HG02970 (cell line): ENCODE data around the gene MROH9.

ENCODE experiments used
- ATAC-seq: cut with Tn5 transposase; IDR thresholded peaks from one replicate; pipeline ENCODE4 v1.9.1; 2021; ENCODE audit warnings: mild to moderate bottlenecking, moderate library complexity, moderate number of reproducible peaks; ENCODE audit not compliant: unreplicated experiment, low FRiP score

The MROH9 gene

DNA sequence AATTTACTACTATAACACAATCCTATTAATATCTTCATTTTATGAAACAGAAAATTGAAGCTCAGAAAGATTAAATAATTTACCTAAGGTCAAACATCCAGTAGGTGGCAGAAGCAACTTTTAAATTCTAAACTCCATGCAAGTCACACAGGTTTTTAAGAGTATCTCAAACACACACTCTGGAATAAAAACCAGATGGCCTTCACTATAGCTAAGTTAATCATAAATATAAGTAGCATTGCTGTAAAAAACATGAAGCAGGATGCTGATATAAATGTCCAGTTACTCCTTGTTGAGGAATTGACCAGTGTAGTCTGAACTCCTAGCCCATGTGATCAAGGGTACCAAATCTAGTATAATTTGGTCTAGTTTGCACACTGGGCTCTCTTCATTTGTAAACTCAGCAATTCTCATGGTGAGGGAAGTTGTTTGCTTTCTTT is 146.0 kb downstream of the MROH9 start:
- ATAC-seq: no peak

DNA sequence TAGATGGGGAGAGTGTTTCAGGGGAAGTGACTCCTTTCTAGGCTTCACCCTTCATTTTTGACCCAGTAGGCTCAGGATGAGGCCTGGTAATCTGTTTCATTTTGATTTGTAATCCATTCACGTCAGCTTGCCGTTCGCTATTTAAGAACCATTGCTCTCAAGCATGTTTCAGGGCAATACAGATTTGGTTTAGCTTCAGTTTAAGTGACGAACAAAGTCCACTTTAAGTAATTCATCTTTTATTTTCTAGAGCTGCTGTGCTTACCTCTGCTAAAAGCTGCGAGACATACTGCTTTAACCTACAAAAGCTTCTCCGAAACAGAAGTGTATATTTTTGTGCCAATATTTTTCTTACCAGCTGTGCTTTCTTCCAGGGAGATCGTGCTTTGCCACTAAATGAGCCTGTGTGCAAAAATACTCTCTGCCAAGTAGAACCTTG is 146.4 kb downstream of the MROH9 start:
- no peak for ATAC-seq

DNA sequence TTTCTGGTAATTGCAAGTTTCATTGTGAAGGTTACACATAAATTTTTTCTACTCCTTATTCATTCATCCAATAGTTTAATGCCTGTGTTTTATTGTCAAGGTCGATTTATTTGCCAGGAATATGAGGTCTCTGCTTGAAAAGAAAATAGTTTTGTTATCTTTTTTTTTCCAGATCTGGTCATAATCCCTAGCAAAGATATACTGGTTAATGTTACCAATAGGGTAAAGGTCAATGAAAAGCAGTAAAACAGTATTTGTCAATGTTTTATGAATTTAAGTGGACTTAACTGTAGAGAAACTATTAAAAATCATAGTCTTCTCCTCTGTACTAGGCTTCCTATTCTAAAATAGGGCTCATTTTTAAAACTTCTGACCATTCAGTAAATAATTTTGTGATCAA is 147.3 kb downstream of the MROH9 start:
- no peak for ATAC-seq

DNA sequence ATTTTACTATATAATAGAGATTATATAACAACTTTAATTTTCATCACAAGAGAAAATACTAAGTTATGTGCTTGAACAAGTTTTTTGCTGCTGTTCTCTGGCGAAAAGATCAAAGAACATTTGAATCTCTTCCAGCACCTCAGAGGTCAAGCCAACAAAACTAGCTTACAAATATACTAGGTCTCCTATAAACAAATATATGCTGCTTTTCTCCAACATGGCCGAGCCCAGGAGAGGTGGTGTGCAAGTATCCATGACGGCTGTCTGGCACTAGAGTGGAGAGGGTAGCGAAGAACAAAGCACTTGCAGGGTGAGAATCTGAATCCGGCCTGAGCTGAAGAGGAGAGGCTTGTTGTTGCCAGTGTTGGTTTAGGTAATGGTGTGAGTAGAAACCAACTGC is 147.9 kb downstream of the MROH9 start:
- no peak for ATAC-seq

DNA sequence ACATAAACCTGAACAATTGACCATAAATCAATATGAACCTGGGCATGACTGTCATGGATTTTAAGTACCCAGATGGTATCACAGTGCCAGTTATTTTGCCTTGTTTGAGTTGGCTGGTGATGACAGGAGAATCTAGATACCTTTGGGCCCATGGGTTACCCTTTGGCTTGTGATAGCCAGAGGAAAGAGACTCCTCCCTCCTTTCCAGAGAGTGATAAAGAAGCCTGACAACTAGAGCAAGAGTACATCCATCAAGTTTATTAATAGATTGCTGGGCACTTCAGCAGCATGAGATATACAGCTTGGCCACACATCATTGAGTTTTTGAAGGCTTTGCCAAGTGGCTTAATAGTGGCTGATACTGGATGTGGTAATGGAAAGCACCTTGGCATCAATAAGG is 148.8 kb downstream of the MROH9 start:
- ATAC-seq: no peak

DNA sequence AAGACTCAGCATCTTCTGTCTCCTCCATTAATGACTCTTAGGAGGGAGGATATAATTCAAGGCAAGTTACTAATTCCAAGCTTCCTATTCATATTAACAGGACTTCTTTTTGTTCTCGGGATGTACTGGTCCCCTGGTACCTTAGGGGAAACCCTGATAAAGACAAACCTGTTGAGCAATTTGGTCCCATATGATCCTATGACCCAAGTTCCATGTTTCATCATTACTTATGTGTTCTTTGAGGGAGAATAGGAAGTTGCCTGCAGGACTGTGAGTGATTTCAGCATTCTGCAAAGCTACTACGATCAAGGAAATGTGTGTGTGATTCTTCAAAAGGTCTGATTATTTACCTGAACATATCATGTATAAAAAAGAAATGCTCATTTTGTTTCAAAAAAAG is 149.5 kb downstream of the MROH9 start:
- no peak for ATAC-seq

DNA sequence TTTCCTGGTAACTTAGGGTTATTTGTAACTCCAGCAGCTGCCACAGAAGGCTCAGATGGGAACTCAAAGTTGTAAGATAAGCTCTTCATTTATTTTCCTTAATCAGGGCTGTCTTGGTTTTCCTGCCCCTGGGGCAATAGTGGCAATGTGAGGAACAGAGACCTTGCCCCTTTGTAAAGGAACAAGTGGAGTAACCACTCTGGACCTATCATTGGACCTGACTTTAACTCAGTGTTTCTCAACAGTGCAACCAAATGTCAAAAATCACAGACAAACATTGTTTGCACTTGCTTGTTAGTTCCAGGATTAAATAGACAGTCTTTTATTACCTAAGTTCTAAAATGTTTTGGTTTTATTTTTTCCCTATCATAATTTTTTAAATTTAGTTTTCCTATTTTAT is 152.6 kb downstream of the MROH9 start:
- ATAC-seq: no peak

DNA sequence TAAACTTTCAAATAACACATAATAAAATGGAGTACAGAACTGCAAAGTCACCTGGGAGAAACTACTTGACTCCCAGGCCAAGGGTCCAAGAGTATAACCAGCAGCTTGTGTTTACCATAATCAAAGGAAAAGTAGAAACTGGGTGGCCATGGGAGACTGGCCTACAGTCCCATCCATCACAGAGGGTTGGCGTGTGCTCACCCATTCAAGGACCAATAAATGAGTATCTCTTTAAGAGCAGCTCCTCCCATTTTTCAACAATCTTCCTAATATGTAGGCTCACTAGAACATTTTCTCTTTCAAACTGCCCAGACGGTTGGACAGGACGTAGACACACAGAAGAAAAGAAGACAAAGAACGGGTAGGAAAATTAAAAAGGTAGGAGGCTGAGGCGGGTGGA is 155.3 kb downstream of the MROH9 start, which contains the start of gene FMO3:
Gene FMO3 (plus strand): TSS at position 302 of the 400 bp plus-strand sequence. CDS start 1,754 bp downstream, outside the sequence.
- ATAC-seq: no peak

DNA sequence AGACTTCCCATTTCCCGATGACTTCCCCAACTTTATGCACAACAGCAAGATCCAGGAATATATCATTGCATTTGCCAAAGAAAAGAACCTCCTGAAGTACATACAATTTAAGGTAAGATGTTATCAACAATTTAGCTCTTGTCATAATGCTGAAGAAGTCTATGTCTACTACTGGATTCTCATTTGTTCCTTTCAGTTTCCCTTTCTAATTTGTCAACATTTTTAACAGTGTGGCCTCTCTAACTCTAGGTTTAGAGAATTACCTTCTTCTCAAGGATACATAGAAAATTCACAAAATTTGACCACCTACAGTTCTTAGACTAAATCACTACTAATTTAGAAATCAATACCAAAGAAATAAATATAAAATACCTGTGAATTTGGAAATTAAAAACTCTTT is 168.5 kb downstream of the MROH9 start:
- no peak for ATAC-seq

DNA sequence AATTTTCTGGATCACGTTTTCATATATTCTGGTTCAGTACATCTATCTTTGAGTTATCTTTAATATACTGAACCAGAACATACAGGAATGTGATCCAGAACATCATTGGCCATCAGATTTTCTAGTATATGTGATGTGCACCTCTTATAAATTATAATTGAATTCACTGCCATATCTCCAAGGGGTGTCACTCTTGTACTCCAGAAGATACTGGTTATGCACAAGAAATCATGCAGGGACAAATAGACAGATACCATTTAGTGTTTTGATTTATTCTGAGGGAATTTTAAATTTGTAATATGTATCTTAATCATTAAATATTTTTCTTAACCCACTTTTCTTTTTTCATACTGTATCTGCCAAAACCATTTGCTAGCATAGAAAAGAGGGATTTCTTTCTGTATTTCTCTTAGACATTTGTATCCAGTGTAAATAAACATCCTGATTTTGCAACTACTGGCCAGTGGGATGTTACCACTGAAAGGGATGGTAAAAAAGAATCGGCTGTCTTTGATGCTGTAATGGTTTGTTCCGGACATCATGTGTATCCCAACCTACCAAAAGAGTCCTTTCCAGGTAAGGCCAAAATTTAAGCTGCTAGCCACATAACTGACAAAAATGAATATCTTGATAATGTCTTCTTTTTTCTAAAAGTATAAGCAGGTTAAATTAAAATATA is 172.1 kb downstream of the MROH9 start:
- no peak for ATAC-seq

DNA sequence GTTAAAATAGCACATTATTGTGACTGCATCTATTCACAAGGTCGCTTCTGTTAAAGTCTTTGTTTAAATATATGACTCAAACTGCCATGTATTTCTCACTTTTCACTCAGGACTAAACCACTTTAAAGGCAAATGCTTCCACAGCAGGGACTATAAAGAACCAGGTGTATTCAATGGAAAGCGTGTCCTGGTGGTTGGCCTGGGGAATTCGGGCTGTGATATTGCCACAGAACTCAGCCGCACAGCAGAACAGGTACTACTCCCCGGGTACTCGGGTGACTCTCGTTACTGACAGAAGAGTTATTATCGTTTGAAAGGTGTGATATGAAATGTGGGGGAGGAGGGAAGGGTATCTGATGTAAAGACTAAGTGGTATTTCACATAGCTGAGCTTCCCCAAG is 172.6 kb downstream of the MROH9 start:
- ATAC-seq: no peak

DNA sequence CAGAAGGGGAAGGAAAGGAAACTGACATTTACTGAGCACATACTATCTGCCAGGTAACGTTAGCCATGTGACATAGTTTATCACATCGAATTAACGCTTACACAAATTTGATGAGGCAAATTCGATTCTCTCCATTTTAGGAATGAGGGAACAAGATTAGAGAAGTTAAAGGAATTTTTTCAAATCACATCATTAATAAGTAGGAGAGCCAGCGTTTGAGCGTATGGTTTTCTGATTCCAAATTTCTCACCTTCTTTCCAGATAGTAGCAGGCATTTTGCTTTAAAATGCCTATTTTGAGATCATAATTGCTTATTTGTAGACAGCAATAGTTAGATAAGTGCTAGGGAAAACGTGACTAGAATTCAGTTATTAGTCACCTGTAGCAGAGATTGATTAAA is 174.6 kb downstream of the MROH9 start:
- ATAC-seq: no peak

DNA sequence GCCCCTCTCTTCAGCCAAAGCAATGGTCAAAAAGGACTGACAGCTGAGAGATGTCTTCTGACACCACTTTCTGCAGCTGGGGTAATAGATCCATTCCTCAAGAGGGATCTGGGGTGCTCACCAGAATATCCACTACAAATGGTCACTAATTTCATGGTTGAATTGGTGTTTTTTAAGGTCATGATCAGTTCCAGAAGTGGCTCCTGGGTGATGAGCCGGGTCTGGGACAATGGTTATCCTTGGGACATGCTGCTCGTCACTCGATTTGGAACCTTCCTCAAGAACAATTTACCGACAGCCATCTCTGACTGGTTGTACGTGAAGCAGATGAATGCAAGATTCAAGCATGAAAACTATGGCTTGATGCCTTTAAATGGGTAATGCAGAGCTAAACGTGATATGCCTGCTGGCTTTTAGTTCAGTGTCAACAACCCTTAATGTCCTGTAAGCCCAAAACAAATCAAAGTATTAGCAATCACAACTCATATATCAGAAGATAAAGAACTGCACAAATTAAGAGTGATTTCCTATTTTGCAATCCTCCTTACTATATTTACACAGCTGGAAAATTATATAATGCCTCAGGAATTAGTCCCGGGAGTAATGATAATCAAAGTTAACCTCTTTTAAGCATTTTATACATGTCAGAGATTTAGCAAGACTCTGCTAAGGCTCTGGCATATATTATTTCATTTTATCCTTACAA is 175.4 kb downstream of the MROH9 start:
- no peak for ATAC-seq

DNA sequence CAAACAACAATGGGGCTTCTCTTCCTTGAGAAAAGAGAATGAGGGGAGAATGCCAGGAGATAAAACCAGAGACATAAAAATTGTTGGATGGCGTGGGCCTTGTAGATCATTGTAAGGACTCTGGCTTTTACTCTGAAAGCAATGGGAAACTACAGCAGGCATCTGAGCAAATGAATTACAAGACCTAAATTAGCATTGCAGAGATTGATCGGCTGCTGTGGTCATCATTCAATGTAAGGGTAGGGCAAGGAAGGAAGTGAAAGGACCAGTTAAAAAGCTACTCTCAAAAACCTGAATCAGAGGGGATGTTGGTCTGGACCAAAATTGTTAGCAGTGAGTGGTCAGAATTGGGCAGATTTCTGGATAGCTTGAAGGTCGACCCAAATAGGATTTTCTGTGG is 176.8 kb downstream of the MROH9 start:
- ATAC-seq: no peak

DNA sequence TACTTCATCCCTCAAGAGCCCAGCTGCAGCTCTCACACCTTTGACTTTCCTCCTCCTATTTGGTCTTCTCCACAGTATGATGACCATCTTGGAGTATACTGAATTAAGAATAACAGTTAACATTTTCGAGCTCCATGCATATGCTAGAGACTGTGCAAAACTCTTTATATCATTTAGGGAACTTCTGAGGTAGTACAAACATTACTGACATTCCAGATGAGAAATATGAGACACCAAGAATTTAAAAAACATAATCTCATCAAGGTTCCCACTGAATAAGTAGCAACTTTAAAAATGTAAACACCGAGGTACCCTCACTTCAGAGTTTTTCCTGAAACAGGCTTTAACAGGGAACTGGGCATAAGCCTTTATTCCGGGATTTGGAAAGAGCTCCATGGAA is 178.0 kb downstream of the MROH9 start:
- ATAC-seq: no peak
